ENCODE data around the gene CCR3.

Gene CCR3

DNA sequence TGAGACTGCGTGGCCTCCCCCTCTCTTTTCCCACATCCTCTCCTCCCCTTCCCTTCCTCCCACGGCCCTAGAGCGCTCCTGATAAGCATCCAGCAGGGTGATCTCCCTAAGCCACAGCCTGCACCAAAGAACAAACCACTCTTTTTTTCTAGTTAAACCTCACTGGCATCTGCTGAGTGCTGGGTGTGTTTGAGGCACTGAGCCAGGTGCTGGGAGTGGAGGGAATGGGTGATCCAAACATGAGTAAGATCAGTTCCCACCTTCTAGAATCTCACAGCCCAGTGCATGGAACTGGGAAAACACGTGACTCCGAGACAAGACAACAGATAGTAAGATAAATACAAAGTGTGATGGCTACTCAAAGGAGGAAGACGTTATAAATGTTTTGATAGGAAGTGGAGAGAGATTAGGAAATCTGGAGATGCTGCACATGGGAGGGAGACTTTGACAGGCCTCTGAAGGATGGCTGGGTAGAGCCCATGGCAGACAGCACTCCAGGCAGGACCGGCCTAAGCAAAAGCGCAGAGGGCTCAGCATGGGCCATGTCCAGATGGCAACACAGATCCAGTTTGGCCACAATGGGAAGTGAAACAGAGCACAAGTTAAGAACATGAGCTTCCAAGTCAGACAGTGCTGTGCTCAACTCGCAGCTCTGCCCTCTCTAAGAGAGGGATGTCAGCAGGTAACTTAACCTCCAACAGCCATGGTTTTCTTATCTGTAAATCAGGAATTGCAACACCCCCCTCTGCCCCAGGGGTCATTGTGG, 55.6 kb downstream of the CCR3 start:
- DNase-seq (ENCODE audit: low spot score) (no peak), FAIRE-seq (no peak)

DNA sequence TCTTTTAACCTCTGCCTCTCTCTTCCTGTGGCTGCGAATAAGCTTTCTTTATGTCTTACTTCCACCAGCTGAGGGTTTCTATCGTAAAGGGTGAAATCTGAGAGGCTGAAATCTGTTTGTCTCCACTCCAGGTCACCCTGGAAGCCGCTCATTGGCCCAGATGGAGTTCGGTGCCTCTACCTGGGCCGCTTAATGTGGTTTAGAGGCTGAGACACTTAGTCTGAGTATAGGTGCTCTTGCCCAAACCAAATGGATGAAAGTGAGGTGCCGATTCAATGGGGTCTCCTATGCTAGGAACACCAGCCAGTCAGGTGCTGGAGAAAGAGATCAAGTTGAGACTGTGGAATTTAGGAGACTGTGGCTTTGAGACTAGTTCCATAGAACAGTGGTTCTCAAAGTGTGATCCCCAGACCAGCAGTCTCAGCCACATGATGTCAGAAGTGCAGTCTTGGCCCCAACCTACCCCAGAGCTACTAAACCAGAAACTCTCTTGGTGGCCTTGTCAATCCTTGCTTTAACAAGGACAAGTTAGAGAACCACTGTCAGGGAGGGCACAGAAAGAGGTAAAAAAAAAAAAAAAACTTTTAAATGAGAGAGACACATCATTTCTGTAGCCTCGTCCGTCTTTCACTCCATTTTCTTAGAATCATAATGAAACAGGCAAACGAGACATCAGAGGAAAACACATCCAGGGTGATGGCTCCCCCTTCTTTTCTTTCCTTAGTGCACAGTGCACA, 56.8 kb downstream of the CCR3 start:
- FAIRE-seq (no peak), DNase-seq (ENCODE audit: low spot score) (no peak)

DNA sequence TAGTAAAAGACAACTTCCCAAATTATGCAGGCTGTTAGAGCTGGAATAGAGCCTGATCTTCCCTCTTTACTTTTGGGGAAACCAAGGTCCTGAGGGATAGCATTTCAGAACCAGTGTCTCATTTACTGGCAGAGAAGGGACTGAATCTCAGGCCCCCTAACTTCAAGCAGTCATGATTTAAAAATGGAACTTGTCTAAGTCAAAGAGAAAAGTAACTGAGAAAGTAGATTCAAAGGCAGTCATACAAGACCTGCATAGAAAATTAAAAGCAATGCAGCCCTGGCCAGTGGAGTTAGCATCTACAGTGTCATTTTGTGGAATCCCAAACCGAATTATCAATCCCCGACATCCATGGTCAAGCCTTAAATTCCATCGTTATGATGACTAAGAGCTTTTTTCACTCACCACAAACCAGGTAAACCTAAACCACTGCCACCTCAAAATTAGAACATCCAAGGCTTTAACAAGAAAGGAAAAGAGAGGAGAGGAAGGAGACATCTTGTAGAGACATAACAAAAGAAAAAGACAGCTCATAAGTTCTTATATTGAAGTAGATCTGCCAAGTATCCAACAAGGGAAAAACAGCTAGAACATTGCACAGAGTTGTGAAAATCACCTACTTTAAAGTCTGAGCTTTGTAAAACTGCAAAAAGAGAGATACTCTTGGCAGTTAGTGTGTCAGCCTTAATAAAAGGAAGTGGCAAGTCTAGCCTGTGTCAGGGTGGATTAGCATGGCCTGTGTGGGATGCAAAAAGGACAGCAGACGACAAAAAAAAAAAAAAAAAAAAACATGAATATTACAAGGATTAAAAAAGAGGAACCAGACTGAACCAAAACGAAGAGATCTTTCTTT, 57.6 kb downstream of the CCR3 start:
- no peak for FAIRE-seq
- no peak for DNase-seq (ENCODE audit: low spot score)

DNA sequence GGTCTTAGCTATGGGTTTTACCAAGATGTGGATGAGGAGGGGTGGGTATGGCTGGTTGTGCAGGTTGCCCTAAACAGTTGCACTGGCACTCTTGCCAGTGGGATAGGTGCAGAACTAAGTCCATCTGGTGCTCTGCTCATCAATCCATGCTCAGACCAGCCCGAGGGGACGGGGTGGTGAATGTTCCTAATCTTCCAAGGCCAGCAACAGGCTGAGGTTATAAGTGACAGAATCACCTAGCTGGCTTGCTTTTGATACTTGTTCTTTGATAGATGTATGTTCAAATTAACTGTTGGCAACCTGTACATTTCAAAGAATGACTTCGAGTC, 58.2 kb downstream of the CCR3 start:
- DNase-seq (ENCODE audit: low spot score) (no peak), FAIRE-seq (no peak)

DNA sequence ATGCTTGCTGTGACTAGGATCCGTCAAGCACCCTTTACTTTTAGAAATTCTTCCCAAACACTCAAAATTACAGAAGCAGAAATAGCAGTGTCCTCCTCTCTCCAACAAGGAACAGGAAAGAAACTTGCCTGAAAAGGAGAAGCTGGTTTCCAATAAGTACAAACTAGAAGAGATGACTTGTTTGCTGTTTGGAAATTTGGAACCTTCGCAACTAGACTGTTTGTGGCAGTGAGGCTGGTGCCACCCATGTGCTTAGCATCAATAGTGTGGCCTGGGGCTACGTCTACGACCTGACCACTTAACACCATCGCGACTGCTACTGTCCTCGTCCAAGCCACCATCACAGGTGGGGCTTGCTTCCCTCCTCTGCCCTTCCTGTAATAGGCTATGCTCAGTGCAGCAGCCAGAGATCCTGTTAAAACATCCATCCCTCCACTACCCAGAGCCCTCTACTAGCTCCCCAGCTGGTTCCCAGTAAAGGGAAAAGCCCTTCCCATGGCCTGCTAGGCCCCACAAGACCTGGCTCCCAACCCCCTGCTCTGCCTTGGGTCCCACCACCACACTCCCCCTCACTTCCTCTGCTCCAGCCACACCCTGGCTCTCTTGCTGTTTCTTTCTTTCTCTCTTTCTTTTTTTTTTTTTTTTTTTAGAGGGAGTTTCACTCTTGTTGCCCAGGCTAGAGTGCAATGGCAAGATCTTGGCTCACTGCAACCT, 59.0 kb downstream of the CCR3 start:
- FAIRE-seq (no peak), DNase-seq (ENCODE audit: low spot score) (no peak)

DNA sequence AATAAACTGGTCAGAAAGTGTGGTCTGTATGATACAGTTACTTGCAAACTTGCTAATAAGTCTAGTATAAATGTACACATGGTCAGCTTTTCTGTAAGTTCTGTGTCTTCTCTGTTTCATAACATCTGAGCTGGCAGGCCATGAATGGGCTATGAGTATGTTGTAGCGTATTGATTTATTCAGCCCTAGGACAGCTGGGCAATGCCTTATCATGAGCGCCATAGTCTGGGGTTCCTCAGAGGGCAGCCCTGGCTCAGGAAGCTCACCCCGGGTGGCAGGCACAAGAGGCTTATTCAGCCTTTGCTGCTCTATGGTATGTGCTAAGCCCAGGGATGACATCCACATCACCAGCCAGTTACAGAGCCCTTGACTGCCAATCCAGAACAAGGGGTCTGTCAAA, 61.0 kb downstream of the CCR3 start:
- DNase-seq (ENCODE audit: low spot score), result no peak
- no peak for FAIRE-seq

DNA sequence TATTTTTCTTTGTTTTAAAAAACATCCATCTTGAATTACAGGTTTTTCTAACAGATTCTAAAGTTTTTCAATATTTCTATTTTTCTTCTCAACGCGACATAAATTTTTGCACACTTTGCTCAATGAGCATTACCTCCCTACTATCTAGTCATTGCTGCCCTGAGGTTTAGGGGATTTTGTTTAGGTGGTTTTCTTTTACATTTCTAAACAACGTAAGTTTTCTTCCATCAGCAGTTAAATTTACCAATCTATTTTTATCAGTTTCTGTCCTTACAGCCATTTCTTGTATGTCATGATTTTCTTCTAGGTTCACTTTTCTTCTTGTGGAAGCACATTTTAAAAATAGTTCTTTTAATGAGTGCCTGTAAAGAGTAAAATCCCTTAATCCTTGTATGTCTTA, 62.5 kb downstream of the CCR3 start:
- DNase-seq (ENCODE audit: low spot score), result no peak
- FAIRE-seq, result no peak

DNA sequence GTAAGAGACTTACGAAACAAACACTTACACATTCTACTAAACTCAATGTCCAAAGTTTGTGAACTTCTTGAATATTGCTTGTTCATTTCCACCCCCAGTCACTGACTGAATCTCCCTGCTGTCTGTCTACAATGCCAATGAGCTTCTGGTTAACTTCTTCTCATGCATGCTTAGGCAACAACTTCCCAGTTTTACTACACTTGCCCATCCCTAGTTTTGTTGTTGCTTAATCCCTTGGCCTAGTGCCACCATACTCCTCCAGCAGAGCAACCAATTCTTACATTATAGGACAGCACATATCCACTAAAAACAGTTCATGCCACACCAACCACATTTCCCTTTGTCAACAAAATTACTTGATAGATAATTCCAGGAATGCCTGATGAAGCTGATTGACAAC, 70.7 kb downstream of the CCR3 start:
- FAIRE-seq, result no peak

DNA sequence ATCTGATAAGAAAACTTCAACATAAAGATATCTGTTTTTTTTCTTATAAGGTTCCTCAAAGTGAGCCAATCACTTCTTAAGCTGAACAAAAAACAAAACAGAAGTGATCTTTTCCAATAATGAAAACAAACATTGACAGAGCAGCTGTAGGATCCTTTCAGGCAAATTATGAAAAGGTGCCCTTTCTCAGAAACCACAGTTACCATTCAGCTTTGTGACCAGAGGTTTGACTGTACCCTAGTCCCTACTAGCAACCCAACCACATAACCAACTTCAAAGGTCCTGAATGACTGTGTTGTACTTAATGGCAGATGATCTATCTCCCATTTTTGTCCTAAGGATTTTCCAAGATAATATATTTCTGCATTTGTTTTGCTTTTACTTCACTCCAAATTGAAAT, 72.3 kb downstream of the CCR3 start:
- no peak for FAIRE-seq
- no peak for DNase-seq (ENCODE audit: low spot score)

More for the DNA sequence above, 70.7 kb downstream of the CCR3 start:
- DNase-seq (ENCODE audit: low spot score), result no peak

DNA sequence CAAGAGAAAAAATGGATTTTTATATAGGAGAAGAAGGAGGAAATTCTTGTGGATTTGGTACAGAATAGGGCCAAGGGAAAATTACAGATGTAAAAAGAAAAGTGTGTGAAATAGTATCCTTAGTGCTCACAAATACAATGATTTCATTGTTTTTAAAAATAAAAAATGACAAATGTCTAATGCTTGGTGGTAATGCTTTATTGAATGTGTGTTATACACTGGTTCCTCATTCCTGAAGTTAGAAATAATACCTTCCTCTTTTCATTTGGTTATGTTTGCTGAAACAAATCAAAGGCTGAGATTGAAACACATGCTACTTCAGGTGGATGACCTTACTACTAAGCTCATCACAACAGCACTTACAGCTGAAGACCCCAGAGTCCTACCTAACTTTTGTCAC, 73.9 kb downstream of the CCR3 start:
- FAIRE-seq (no peak), DNase-seq (ENCODE audit: low spot score) (no peak)
